GM12873 (cell line): Measurements from ENCODE around the gene CEMP1.

Experiments used
- TF ChIP-seq, protein P1 (sequence below): IDR thresholded peaks from 2 replicates; pipeline ENCODE4 v1.5.1; 2012; ENCODE audit warnings: low read depth, mild to moderate bottlenecking, moderate library complexity, low read length, control low read depth; ENCODE audit not compliant: insufficient read depth; ENCODE audit errors: missing control alignments

The CEMP1 gene

DNA sequence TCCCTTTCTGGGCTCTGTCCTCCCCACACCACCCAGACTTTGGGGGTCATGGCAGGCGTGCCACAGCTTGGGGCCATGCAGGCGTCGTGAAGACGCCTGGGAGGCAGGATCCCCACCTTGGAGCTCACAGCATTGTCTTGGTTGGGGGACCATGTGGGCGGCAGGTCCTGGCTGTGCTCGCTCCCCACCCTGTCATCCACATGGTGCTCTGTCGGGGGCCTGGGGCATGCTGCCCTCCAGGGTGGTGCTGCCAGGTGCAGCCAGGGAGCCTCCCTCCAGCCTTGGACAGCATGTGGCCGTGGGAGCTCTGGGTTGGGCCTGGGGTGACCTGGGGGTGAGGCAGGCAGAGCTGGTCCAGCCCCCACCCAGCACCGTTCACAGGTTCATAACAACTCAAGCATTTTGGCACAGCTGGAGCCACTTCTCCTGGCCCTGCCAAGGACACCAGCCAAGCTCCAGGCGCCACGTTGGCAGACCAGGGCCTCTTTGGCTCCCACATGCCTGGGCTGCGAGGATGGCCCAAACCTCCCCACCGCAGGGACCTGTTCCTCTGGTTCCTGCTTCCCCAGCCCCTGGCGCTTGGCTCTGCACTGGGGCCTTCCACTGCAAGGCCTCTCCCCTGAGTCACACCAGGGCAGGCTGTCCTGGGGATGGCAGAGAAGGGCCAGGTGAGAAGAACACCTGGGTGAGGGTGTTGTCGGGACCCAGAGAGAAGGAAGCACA, 32.5 kb downstream of the CEMP1 start:
- TF ChIP-seq, protein P1, sequence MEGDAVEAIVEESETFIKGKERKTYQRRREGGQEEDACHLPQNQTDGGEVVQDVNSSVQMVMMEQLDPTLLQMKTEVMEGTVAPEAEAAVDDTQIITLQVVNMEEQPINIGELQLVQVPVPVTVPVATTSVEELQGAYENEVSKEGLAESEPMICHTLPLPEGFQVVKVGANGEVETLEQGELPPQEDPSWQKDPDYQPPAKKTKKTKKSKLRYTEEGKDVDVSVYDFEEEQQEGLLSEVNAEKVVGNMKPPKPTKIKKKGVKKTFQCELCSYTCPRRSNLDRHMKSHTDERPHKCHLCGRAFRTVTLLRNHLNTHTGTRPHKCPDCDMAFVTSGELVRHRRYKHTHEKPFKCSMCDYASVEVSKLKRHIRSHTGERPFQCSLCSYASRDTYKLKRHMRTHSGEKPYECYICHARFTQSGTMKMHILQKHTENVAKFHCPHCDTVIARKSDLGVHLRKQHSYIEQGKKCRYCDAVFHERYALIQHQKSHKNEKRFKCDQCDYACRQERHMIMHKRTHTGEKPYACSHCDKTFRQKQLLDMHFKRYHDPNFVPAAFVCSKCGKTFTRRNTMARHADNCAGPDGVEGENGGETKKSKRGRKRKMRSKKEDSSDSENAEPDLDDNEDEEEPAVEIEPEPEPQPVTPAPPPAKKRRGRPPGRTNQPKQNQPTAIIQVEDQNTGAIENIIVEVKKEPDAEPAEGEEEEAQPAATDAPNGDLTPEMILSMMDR, result no peak

GRCh38 chr16:2497695-2498484, 33.3 kb downstream of the CEMP1 start:
- TF ChIP-seq, protein P1, result no peak

DNA sequence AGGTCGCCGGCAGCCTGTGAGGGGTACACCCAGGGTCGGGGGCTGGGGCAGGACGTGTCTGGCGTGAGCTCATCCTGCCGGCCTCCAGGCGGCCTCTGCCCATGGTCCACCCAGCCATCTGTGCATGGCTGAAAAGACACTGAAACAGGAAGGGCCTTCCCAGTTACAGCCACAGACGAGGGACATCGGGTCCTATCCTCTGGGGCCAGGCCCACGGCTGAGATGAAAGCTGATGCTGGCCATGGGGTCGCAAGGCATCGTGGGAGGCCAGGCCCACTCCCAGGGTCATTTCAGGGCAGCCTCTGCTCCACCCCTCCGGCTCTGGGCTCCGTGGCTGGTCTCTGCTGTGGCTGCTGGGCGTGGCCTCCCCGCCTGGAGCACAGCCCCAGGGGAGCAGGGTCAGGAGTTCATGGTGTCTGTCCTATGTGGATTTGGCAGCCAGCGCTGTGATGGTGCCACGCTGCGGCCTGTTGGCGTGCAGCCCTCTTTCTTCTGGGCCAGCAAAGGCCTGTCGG, 34.0 kb downstream of the CEMP1 start:
- TF ChIP-seq, protein P1, result no peak

GRCh38 chr16:2496223-2497115, 34.7 kb downstream of the CEMP1 start:
- TF ChIP-seq, protein P1, result no peak

- TF ChIP-seq, protein P1, result no peak
Measured at GRCh38 chr16:2495041-2495440, 36.2 kb downstream of the CEMP1 start.

DNA sequence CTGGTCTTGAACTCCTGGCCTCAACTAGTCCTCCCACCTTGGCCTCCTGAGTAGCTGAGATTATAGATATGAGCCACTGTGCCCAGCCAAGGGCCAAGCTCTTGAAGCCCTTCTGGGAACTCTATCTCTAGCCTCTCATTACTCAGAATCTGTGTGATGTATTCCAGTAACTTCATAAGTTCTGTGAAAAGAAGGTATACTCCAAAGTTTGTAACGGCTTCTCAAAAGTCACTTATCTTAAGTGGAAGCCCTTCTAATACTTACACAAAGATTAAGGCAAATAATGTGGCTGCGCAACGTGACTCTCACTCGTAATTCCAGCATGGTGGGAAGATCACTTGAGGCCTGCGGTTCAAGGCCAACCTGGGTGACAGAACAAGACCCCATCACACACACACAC, 36.6 kb downstream of the CEMP1 start:
- TF ChIP-seq, protein P1, result no peak

GRCh38 chr16:2493605-2494004, 37.6 kb downstream of the CEMP1 start:
- TF ChIP-seq, protein P1, result no peak
